Limb (tissue), 2 donors: Measurements from ENCODE around the gene PLIN5.

Experiments
- DNase-seq, 2 donors: peaks; one replicate each; pipeline ENCODE4 v3.0.0-alpha.2; 2016; ENCODE audit errors: extremely low spot score in 2 of 2

PLIN5 gene

DNA sequence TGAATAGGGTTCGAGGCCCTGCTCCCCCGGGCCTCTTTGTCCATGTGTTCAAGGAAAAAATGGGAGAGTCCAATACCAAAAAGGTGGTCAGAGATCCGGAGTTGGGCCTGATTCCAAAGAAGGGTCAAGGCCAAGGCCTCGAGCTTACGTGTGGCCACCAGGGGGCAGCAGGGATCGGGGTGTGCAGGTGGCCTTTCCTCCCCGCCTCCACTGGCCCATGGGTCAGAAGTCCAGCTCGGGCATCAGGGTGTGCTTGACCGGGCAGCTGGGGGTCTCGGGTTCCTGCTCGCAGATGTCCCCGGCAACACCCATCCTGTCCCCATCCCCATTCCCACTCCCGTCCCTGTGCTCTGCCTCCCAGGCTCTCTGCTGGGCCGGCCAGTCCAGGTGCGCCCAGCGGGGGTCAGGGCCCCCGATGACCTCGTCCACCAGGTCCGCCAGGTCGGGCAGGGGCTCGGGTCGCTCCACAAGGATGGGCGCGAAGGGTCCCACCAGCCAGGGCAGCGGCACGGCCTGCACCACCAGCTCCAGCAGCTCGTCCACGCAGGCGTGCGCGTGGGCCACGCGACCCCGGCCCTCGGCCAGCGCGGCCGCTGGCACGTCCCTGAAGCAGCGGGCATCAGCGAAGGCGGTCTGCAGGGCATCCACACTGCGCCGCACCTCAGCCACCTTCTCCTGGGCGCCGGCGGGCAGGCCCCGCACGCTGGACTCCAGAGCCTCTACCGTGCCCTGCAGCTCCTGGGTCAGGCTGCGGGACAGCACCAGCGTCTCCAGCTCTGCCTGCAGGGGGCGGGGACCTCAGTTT lies 11.5 kb downstream of the PLIN5 start:
- no peak for DNase-seq

DNA sequence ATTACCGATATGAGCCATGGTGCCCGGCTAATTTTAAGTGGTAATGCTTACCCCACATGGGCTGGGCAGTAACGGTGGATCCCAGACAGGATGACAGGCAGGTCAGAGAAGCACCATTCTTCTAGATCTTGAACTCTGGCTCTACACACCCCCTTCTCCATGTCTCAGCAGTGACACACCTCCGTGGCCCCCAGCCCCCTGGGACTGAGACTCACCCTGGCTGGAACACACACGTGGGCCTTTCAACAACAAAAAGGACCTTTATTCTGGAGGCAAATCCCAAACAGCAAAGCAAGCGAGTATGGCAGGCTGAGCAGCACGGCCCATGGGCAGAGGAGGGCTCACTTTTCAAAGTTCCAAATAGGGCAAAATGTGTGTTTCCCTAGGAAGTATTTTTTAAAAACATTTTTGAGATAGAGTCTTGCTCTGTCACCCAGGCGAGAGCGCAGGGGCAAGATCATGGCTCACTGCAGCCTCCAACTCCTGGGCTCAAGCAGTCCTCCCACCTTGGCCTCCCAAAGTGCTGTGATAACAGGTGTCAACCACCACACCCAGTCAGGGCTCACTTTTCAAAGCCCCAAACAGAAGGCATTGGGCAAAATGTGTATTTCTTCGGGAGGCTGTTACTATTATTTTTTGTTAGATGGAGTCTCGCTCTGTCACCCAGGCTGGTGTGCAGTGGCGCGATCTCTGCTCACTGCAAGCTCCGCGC lies 12.6 kb downstream of the PLIN5 start:
- DNase-seq: no peak

DNA sequence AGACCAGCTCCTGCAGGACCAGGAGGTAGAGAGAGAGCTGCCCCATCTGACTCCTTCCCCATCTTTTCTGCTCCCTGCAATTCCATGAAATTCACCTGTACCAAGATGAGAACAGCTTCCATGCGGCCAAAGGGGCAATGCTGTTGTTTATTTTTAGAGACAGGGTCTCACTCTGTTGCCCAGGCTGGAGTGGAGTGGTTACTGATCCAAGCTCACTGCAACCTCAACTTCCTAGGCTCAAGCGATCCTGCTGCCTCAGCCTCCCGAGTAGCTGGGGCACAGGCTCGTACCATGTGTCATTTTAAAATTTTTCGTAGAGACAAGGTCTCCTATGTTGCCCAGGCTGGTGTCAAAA lies 13.2 kb downstream of the PLIN5 start:
- DNase-seq: no peak

DNA sequence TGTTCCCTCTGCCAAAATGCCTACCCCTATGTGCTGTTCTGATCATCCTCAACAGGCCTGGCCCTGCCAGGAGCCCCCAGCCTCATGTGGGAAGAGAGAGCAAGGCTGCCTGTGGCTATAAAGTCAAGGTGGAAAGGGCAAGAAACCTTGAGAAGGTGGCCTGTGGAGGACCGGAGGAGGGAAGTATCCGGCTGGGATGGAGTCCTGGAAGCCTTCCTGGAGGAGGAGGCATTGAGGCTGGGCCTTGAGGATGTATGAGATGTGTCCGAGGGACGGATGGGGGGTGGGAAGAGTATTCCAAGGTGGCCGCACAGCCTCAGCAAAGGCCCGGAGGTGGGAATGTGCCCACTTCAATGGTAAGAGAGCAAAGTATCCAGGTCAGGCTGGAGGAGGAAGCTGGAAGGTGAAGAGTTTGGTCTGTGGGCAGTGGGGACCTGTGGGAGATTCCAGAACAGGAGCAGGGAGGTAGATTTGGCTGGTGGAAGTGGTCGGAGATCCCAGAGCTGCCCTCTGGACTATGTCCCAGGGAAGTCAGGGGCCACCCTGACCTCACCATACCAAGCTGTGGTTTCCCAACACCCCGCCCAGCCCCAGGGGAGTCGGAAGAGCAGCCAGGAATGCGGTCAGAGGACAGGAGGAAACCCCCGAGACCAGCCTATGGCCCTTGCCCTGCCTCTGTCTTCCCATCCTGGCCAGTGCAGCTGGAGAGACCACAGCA lies 13.7 kb downstream of the PLIN5 start:
- DNase-seq: no peak

DNA sequence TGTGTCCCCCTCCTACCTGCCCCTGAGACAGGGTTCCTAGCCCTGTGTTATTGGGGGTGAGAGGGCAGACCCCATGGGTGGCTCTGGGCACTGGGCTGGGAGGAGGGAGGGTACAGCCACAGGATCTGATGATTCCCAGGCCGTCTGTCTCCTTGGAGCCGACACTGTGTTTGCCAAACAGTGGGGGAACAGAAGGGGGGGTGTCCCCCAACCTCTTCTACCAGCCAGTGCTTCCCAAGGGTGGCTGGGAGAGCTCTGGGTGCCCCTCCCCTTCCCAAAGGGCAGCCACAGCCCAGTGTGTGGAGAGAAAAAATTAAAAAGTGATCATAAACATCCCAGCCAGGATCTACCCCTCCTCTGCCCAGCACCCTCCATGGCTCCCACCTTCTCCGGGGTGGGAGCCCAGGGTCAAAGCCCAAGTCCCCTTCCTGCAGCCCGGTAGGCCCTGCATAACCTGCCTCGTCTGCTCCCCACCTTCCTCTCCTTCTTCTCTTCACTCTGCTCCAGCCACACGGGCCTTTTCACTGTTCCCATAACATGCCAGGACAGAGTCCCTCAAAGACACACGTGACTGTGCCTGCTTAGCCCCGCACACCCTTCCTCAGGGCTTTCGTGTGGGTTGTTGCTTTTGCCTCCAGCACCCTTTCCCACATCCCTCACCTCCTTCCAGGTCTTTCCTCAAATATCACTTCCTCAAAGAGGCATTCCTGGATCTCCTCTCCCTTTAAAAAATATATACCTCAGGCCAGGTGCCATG lies 15.3 kb downstream of the PLIN5 start:
- DNase-seq: no peak

DNA sequence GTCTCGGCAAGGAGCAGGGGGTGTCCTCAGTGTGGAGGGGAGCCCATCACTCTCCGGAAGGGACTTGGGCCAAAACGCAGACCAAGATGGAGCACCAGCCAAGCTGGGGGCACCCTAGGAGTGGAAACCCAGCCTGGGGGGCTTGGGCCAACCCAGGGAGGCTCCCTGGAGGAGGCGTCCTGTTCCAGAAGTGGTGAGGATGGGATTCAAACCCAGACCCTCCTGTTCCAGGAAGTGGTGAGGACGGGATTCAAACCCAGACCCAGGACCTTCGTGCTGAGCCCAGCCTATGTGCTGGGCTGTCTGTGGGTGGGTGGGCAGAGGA lies 15.9 kb downstream of the PLIN5 start:
- no peak for DNase-seq

DNA sequence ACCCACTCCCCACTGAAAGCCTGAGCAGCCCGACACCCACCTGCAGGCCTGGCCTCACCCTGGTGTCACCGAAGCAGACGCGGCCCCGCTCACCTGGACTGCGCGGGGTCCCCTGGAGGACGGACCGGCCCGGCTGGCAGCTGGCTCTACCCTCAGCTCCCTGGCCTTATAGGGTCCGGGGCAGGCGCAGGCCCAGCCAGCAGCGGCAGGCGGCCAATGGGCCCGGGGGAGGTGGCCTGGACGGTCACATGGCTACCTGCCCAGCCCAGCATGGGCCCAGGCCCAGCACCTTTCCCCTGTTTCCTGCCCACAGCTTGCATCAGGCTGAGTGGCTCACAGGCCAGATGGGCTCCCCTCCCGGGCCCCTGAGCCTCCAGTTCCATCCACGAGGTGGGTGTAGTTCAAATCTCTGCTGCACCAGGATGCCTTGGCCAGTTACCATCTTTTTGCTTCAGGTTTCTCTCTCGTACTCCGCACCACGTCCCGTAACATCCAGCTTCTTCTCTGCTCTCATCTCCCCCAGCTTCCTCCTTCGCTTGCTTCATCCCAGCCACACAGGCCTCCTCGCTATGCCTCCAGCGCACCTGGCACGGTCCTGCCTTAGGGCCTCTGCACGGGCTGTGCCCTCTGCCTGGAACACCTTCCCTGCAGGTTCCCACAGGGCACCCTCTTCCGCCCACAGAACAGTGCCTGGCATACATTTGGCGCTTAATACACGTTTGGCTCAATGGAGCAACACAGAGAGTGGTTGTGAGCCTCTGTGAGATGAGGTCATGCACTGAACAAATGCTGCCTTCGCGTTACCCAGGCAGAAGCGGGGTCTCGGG lies 16.5 kb downstream of the PLIN5 start, which contains the start of gene PLIN4:
Gene PLIN4, minus strand, starts transcription at position 142 of the 827 bp plus-strand sequence. CDS start 214 bp downstream, outside the sequence.
- DNase-seq: peak in 1 of 2 donors; percentile 21

DNA sequence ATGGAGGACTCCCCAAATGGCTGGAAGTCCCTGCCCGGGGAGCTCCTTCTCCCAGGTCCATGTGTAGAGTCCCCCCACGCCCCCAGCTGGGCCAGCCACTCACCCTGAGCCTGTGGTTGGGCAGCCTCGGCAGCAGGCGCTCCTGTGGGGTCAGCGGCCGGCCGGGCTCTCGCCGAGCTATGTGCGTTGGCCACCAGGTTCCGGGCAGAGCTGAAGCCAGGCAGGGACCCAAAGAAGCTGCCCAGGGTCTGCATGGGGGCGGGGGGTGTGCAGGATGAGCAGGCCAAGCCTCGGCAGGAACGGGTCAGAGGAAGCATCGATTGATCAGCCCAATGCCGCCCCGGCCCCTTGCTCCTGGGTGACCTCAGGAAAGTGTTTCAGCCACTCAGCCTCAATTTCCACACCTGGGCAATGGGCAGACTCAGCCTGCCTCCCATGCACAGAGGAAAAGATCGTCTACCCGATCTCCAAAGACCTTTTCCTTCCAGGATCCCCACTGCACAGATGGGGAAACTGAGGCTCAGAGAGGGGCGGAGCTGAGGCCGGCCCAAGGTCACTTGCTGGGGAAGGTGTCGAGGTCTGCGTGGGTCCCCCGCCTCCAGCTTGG lies 17.5 kb downstream of the PLIN5 start:
- DNase-seq: no peak

DNA sequence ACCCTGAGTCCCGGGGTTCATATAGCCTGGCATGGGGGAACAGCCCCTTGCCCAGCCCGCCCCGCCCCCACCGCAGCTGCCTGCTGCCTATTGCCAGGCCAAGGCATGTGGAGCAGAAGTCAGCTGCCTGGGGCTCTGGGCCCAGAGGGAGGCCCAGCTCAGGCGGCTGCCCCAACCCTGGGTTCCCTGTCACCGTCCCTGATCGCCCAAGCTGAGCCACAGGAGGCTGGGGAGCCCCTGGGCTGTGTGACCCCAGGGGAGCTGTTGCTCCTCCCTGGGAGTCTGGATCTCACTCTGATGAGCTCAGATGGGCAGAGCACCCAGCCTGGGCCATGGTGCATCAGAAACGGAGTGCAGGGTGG lies 18.1 kb downstream of the PLIN5 start:
- DNase-seq: no peak

DNA sequence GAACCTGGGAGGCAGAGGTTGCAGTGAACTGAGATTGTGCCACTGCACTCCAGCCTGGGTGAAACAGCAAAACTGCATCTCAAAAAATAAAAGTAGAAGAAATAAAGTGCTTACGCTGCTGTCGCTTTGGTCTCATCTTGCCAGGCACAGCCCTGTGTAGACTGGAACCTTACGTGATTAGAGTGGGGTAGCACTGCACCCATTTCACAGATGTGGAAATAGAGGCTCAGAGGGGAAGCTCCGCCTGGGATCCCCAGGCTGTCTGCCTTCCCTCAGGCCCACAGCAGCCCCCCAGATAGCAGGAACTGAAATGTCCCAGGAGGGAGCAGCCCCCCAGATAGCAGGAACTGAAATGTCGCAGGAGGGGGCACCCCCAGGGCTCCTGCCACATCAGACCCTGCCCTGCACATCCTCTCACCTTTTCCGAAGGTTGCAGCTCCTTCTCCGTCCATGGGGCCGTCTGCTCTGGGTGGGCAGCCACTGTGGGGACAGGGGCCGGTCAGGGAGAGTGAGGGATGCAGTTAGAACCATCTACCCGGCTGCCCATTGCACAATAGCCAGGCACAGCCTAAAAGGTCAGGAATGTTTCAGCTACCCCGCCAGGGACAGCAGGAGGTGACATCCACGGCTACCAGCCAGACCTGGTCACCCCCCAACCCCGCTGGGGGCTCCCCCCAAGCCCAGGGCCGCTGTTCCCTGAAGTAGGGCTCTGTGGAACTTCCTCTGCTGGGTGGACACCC lies 18.7 kb downstream of the PLIN5 start:
- DNase-seq: no peak

DNA sequence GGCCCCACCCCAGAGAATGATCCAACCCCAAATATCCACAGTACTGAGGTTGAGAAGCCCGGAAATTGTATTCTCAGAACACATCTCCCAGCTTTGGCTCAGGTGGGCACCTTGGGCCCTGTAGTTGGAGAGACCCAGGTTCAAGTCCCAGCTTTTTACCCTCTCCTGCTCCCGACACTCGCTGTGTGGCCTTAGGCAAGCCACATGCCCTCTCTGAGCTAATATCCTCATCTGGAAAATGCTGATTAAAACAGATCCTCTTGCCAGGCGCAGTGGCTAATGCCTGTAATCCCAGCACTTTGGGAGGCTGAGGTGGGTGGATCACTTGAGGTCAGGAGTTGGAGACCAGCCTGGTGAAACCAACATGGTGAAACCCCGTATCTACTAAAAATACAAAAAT lies 19.3 kb downstream of the PLIN5 start:
- no peak for DNase-seq

DNA sequence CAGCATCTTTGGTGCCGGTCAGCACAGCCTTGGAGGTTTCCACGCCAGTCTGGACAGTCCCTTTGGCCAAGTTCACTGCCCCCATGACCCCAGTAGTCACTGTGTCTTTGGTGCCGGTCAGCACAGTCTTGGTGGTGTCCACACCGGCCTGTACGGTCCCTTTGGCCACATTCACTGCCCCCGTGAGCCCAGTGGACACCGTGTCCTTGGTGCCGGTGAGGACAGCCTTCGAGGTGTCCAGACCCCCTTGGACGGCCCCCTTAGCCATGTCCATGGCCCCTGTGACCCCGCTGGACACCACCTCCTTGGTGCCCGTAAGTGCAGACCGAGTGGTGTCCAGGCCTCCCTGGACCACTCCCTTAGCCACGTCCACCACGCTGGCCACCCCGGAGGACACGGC lies 21.8 kb downstream of the PLIN5 start:
- no peak for DNase-seq

DNA sequence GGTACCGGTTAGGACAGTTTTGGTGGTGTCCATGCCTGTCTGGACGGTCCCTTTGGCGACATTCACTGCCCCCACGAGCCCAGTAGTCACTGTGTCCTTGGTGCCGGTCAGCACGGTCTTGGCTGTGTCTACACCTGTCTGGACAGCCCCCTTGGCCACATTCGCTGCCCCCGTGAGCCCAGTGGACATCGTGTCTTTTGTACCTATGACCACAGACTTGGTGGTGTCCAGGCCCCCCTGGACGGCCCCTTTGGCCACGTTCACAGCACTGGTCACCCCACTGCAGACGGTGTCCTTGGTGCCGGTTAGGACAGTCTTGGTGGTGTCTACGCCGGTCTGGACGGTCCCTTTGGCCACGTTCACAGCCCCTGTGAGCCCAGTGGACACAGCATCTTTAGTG lies 23.0 kb downstream of the PLIN5 start:
- no peak for DNase-seq

DNA sequence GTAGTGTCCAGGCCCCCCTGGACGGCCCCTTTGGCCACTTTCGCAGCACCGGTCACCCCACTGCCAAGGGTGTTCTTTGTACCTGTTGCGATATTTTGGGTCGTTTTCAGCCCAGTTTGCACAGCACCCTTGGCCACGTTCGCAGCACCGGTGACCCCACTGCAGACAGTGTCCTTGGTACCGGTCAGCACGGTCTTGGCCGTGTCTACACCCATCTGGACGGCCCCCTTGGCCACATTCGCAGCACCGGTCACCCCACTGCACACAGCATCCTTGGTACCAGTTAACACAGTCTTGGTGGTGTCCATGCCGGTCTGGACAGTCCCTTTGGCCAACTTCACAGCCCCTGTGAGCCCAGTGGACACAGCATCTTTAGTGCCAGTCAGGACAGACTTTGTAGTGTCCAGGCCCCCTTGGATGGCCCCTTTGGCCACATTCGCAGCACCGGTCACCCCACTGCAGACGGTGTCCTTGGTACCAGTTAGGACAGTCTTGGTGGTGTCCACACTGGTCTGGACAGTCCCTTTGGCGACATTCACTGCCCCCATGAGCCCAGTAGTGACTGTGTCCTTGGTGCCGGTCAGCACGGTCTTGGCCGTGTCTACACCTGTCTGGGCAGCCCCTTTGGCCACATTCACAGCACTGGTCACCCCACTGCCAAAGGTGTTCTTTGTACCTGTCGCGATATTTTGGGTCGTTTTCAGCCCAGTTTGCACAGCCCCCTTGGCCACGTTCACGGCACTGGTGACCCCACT lies 23.5 kb downstream of the PLIN5 start:
- no peak for DNase-seq

DNA sequence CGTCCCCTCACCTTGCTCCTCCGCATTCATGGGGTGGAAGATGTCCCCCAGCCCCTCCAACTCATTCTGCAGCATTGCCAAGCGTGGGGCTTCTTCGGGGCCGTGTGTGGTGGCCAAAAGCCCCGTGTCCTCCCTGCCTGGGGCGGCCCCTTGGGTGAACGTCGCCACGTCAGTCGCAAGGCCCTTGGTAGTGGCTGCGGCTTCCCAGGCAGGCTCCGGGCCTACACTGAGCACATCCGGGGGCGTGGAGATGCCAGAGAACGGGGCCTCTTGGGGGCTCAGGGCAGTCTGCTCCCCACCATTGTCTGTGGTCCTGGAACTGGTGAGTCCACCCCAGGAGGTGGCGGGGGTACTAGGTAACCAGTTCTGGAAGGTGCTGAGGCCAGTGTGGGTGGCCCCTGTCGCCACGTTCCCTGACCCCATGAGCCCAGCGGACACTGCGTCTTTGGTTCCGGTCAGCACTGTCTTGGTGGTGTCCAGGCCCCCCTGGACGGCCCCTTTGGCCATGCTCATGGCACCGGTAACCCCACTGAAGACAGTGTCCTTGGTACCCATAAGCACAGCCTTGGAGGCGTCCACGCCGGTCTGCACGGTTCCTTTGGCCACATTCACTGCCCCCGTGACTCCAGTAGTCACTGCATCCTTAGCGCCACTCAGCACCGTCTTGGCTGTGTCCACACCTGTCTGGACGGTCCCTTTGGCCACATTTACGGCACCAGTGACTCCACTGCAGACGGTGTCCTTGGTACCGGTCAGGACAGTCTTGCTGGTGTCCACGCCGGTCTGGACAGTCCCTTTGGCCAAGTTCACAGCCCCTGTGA lies 24.4 kb downstream of the PLIN5 start:
- no peak for DNase-seq

DNA sequence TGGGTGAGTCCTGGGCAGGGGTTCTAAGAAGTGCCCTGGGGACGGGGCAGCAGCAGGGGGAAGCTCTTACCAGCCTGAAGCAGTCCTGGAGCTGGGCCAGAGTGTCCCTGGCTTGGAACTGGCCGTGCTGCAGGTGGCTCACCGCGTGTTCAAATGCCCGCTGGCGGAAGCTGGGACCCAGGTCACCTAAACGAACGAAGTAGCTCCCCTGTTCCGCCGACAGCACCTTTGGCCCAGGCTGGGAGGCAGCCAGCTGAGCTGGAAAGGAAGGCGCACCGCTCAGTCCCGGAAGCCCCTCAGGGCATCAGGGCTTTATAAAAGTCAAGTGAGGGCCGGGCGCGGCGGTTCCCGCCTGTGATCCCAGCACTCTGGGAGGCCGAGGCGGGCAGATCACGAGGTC lies 26.3 kb downstream of the PLIN5 start:
- no peak for DNase-seq

DNA sequence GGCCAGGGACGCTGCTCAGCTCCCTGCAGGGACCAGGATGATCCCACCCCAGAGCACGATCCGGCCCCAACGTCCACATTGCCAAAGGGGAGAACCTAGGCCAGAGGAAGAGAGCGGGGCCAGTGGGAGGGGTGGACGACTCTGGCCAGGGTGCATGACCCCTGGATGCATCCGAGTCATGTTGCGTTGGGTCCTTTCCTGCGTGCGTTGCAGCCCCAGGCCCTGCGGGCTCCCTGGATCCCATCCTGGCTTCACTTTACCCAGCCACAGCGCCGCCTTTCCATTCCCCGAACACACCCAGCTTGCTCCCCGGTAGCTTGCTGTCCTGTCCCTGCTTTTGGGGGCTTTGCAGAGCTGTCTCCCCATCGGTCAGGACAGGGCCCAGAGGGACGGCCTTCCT lies 27.2 kb downstream of the PLIN5 start:
- no peak for DNase-seq

DNA sequence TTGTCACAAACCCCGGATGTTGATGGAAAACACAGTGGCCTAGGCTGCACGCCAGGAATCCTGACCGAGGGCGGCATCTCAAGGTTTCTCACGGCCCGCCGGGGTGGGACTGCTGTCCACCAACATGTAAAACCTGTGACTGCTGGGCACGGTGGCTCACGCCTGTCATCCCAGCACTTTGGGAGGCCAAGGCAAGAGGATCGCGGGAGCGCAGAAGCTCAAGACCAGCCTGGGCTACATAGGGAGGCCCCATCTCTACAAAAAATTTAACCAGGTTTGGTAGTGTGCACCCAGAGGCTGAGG lies 27.9 kb downstream of the PLIN5 start:
- DNase-seq: no peak
